Retina (tissue), 1 donor: ENCODE results near the gene CLTRN.
"Not testable (repeated sequence)": the region's sequence is repeated elsewhere in the genome, so short reads cannot be mapped to it uniquely, and the experiment has no call there.

Source experiments
- DNase-seq: peaks from one replicate; pipeline ENCODE4 v3.0.0-alpha.2; 2016

CLTRN gene, protein sequence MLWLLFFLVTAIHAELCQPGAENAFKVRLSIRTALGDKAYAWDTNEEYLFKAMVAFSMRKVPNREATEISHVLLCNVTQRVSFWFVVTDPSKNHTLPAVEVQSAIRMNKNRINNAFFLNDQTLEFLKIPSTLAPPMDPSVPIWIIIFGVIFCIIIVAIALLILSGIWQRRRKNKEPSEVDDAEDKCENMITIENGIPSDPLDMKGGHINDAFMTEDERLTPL

DNA sequence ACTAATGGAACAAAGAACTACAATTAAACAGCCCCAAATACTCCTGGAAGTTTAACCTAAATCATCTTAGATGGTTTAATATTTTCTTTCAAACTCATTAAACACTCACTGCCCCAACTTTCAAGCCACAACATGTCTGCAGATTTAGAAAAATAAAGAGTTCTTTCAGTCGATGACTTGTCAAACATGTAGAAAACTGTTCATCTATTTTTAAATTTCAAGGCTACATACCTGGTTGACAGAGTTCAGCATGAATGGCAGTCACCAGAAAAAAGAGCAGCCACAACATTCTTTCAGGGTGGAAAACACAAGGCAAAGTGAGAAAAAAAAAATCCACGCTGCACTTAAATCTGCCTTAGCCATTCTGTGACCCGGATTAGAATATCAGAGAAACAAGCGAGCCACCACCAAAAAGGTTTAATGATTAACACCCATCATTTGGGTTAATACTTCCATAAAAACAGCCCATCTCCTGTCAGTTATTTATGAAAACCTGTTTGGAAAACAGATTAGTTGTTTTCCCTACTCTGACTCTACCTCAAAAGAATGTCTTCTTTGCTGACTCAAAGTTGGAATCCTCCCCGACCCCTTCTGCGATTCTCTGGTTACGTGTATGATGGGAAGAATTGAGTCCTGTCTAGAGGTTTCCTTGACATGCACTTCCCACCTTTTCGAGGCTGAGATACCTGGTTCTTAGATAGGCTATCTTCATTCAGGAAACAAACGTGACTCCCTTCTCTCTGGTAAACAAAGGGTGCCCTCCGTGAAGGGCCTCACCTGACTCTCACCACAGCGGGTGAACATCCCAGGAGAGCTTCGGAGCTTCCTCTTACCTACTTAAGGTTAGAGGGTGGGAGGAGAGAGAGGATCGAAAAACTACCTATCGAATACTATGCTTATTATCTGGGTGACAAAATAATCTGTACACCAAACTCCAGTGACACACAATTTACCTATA, at the start of gene CLTRN:
TSS of gene CLTRN (minus strand) at position 319 of the 958 bp plus-strand sequence. CDS start at position 289, 30 bp downstream.
- DNase-seq = no peak

DNA sequence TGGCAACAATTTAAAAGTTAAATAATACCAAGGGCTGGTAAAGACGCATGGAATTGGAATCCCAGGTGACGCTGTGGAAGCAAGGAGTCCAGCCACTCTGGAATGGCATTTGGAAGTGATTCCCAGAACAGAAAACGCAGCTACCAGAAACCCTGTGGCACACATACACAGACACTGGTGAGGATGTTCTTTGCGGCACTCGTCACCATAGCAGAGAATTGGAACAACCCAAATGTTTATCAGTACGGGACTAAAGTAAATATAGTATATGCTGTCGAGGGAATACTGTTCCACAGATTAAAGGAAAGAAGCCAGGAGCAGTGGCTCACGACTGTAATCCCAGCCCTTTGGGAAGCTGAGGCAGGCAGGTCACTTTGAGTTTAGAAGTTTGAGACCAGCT, 39.7 kb upstream of the CLTRN start:
- DNase-seq = not testable (repeated sequence)

GRCh38 chrX:15703809-15704208, 39.2 kb upstream of the CLTRN start:
- DNase-seq = not testable (repeated sequence)

DNA sequence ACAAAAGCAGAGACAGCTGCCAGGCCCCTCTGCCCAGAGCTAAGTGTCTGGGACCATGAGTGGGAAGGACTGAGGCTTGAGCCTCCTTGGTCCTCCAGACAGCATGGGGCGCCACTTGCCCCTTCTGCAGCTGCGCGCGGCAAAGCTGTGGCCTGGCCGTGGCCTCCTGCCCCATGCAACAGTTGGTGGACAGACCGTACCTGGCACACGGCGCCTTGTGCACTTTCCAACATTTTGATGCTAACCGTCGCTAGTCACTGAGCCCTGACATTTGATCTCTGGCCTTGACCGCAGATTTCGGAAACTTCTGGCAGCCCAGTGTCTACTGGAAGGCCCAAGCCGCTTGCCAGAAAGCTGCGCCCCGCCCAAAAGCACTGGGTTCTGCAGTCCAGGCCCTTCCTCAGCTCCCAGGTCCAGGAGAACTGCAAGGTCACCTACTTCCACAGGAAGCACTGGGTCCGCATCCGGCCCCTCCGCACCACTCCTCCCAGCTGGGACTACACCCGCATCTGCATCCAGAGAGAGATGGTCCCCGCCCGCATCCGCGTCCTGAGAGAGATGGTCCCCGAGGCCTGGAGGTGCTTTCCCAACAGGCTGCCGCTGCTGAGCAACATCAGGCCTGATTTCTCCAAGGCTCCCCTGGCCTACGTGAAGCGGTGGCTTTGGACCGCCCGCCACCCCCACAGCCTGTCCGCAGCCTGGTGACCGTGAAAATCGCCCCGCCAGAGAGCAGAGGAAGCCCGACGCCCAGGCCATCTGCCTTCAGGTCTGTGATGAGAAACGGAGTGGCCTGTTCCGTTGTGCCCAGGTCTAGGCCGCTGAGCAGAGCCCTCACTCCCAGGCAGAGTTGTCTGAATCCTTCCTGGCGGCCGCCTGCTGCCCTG, 38.1 kb upstream of the CLTRN start:
- no peak for DNase-seq

GRCh38 chrX:15696516-15696915, 31.9 kb upstream of the CLTRN start:
- DNase-seq = no peak

GRCh38 chrX:15694941-15695451, 30.4 kb upstream of the CLTRN start:
- no peak for DNase-seq

DNA sequence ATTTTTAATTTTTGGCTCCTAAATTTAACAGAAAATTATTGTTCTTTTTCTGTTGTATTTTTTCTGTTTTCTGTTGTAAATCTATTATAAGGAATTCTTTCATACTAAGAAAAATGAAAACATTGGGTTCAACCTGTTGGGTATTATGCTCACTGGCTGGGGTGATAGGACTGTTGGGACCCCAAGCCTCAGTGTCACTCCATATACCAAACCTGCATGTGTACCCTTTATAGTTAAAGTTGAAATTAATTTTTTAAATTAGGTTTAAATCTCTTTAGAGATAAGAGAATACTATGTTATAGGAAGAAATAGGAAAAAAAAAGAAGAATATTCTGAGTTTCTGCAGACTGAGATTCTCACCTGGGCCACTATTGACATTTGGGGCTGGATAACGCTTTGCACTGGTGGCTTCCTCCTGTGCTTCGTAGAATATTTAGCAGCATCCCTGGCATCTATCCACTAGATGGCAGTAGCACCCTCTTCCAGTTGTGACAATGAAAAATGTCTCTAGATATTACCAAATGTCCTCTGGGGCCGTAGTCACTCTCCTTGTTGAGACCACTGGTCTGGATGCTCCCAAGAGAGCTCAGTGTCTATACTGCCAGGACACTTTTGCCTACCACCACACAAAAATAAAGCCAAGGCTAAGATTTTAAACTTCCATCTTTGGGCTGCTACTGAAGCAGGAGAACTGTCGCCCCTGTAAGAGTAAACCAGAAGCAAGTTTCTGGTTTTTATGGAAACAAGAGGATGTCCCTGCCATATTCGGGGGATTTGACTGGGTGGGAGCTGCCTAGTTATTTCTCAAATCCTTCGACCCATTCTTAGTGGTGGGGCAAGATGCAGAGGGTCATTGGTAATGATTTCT, 22.4 kb upstream of the CLTRN start:
- peak; percentile 56 for DNase-seq

- no peak for DNase-seq
These were observed 18.6 kb upstream of the CLTRN start for GRCh38 chrX:15683193-15683592.

- no peak for DNase-seq
These were observed 16.8 kb upstream of the CLTRN start for GRCh38 chrX:15681433-15681832.

GRCh38 chrX:15680401-15680800, 15.8 kb upstream of the CLTRN start:
- no peak for DNase-seq

DNA sequence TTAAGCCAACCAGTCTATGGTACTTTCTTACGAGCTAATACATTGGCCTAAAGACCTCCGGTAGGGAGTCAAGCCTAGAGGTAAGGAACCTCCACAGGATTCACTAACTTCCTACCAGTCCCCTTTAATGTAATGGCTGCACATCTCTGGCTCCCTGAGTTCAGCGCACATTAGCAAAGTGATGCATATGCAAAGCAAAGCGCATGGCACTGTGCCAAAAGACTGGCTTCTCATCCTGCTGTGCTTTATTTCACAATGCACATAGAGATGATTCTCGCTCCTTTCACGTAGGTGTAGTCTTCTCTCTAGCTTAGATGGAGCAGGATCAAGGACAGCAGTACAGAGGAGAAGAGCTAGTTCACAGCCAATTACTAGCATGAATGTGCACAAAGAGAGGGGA, 14.6 kb upstream of the CLTRN start:
- DNase-seq = no peak

- no peak for DNase-seq
These were observed 13.7 kb upstream of the CLTRN start for GRCh38 chrX:15678339-15678738.

DNA sequence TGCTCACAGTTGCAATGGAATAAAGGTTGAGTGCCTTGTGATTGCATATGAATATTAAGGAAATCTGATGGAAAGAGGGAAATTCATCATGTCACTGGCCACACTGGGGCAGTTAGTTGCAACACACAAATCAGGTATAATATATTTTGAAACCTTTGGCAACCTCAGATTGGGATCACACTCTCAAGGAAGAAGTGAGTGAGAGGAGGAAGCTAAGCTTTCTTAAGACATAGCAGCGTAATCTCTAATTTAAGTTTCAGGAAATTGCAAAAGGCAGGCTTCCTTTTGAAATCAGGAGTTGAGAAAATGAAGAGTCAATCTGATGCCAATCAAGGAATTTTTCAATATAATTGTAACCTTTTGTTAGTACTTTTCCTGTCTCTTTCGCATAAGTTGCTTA, 12.3 kb upstream of the CLTRN start:
- no peak for DNase-seq

DNA sequence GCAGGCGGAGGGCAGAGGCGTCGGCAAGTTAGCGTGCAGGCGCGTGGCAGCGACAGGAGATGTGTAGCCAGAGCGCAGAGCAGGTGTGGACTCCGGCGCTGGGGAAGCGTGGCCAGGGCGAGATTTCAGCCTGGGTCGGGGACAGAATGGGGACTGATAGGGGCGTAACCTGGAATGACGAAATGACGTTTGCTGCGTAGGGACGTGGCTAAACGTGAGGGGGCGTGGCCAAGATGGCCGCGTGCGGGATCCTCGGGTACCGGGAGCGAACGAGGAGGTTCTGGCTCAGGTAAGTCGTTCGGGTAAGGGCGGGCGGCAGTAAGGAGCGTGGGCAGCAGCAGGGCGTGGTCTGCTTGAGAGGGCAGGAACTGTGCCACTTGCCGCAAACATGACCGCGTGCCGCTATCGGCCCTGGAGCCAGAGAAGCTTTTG, 10.9 kb upstream of the CLTRN start:
- DNase-seq = peak; percentile 99

DNA sequence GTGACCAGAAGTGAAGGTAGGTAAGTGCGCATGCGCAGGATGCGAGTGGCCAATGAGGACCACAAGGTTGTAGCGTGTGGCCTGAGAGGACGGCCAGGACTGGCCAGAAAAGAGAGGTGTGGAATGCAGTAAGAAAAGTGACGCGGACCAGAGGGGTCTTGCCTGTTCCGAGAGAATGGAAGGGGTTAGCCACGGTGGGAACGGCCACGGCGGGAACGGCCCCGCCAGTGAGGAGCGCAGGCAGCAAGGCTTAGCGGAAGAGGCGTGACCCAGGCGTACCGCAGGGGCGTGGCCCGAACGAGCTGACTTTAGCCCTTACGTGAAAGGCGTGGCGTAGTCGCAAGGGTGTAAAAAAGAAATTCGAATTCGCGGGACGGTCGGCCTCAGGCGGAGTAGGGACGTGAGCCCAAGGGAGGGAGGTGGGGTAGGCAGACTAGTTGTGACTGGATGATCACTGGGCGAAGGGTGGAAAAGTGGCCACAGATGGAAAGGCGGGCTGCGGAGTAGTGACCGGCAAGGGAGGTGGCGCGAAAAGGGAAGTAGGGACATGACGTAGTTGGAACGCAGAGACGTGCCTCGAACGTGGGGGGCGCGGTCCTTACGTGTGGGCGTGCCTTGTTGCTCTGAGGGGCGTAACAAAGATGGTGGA, 10.4 kb upstream of the CLTRN start:
- DNase-seq = peak; percentile 100

DNA sequence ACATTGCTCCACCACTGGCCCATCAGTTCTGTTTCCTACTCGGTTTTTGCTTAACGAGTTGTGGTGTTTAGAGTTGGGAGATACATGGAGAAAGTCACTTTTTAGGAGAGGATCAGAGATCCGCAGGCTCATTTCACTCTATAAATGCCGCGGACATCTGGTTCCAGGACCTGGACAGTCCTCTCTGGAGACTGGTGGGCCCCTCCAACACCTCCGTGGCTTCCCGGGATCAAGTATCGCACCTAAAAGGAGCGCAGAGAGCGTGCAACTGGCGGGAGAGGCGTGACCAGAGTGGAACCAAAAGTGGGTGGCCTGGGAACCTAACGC, 9.9 kb upstream of the CLTRN start:
- no peak for DNase-seq

- no peak for DNase-seq
These were observed 9.4 kb upstream of the CLTRN start for GRCh38 chrX:15673970-15674369.

GRCh38 chrX:15672881-15673280, 8.3 kb upstream of the CLTRN start:
- no peak for DNase-seq

DNA sequence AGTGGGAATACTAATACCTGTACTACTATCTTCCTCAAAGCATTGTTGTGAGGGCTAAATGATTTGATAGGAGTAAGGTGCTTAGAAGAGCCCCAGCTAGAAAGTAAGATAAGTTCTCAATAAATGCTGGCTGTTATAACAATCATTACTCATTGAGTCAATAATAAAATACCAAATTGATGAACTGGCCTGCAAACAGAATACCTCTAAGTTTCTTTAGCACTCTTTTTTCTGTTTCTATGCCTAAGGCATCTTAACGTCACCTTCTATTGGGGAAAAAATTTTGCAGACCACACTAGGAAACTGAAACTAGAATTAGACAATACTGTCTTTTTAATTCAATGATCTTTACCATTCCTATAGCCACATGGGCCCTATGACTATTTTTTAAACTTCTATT, 1.2 kb downstream of the CLTRN start:
- no peak for DNase-seq

DNA sequence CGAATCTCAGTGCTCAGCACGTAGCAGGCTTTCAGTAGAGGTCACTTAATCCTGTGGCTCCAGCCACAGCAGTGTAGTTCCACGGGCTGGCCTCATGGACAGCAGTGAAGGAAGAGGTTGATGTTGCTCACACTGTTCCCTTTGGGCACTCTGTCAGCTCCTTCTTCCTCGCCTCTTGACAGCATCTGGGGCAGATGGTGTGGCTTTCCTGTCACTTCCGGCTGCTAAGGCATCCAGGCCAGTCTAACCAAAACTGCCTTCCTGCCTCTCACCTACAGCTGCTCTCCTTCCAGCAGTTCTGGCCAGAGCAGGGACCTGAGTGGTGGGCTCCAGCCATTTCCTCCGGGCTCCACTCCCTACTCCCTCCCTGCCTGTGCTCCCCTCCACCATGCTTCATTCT, 9.8 kb downstream of the CLTRN start:
- DNase-seq = not testable (repeated sequence)

GRCh38 chrX:15653961-15654360, 10.6 kb downstream of the CLTRN start:
- DNase-seq = no peak
